CD4-positive, alpha-beta T cell treated with Interferon gamma for 1 hour (primary cell): ENCODE results near the gene PPP1R3F.
"Not testable (repeated sequence)": the region's sequence is repeated elsewhere in the genome, so short reads cannot be mapped to it uniquely, and the experiment has no call there.

ENCODE experiments used
- DNase-seq: peaks from one replicate; pipeline ENCODE4 v3.0.0-alpha.2; 2020

The PPP1R3F gene

DNA sequence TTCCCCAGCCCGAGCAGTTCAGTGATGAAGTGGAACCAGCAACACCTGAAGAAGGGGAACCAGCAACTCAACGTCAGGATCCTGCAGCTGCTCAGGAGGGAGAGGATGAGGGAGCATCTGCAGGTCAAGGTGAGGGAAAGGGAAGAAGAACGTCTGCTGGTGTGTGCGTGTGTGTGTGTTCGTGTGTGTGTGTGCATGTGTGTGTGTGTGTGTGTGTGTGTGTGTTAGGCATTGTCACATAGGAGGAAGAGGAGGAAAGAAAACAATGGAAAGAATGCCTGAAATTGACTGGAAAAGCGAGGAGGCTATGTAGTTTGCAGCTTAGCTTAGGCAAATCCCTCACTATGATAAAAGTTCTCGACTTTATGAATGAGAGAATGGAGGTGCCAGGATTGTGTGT lies 54.1 kb downstream of the PPP1R3F start:
- not testable (repeated sequence) for DNase-seq

DNA sequence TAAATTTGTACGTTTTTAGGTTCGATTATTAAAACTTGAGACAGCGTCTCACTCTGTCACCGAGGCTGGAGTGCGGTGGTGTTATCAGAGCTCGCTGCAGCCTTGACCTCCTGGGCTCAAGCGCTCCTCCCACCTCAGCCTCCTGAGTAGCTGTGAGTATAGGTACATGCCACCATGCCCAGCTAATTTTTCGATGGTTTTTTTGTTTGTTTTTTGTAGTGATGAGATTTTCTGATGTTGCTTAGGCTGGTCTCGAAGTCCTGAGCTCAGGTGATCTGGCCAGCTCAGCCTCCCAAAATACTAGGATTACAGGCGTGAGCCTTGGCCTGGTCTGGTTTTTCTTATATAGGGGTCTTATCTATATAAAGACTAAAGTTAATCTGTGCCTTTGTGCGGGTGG lies 60.8 kb downstream of the PPP1R3F start:
- not testable (repeated sequence) for DNase-seq

DNA sequence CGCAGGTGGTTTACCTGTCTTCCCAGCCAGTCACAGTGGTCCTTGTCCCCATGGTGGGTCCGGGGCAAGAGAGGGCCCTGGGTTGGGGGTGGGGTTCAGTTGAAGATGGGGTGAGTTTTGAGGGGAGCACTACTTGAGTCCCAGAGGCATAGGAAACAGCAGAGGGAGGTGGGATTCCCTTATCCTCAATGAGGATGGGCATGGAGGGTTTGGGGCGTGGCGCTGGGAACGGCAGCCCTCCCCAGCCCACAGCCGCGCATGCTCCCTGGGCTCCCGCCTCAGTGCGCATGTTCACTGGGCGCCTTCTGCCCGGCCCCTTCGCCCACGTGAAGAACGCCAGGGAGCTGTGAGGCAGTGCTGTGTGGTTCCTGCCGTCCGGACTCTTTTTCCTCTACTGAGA lies 61.7 kb downstream of the PPP1R3F start, which contains the start of gene GAGE13:
Gene GAGE13, plus strand, starts transcription at position 301 of the 400 bp plus-strand sequence. CDS start 1,156 bp downstream, outside the sequence.
- not testable (repeated sequence) for DNase-seq

DNA sequence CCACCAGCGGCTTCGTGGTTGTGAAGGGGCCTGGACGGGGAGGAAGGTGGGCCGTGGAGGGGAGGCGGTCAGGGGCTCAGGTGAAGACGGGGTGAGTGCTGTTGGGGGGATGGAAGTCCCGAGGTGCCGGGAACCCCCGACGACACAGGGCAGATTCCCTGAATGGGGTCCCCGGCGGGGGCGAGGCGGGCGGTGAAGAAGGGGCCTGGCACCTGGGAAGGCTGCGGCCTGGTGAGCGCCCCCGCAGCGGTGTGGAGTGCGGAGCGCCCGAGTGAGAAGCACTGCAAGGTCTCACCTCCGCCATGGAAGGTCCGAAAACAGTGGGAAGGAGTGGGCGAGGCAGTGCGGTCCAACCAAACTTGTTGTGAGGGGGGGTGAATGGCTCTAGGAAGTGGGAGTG lies 62.2 kb downstream of the PPP1R3F start:
- DNase-seq, result not testable (repeated sequence)
